Measurements from ENCODE around the gene CHSY1.

The CHSY1 gene

GRCh38 chr15:101180620-101181307, 71.1 kb downstream of the CHSY1 start:
- H3K4me3 ChIP-seq (ENCODE audit: low read length): peak overlapping the region; percentile 29
- DNase-seq (ENCODE audit: low read depth, low spot score): peak; percentile 83

GRCh38 chr15:101179341-101180153, 72.3 kb downstream of the CHSY1 start:
- no peak for DNase-seq (ENCODE audit: low read depth, low spot score)
- H3K4me3 ChIP-seq (ENCODE audit: low read length): no peak overlapping the region

GRCh38 chr15:101178931-101179330, 72.9 kb downstream of the CHSY1 start:
- H3K4me3 ChIP-seq (ENCODE audit: low read length): no peak overlapping the region
- no peak for DNase-seq (ENCODE audit: low read depth, low spot score)

GRCh38 chr15:101178479-101178878, 73.4 kb downstream of the CHSY1 start:
- H3K4me3 ChIP-seq (ENCODE audit: low read length): no peak overlapping the region
- DNase-seq (ENCODE audit: low read depth, low spot score): no peak

- DNase-seq (ENCODE audit: low read depth, low spot score): no peak
- no peak overlapping the region for H3K4me3 ChIP-seq (ENCODE audit: low read length)
Observed at GRCh38 chr15:101177866-101178265, 74.0 kb downstream of the CHSY1 start.

GRCh38 chr15:101176625-101177024, 75.2 kb downstream of the CHSY1 start:
- no peak overlapping the region for H3K4me3 ChIP-seq (ENCODE audit: low read length)
- no peak for DNase-seq (ENCODE audit: low read depth, low spot score)

- DNase-seq (ENCODE audit: low read depth, low spot score): no peak
- no peak overlapping the region for H3K4me3 ChIP-seq (ENCODE audit: low read length)
Observed at GRCh38 chr15:101175401-101175800, 76.4 kb downstream of the CHSY1 start.

- H3K4me3 ChIP-seq (ENCODE audit: low read length): no peak overlapping the region
Observed at GRCh38 chr15:101174152-101174920, 77.5 kb downstream of the CHSY1 start.

GRCh38 chr15:101173233-101174119, 78.4 kb downstream of the CHSY1 start:
- no peak for DNase-seq (ENCODE audit: low read depth, low spot score)
- H3K4me3 ChIP-seq (ENCODE audit: low read length): no peak overlapping the region

More at GRCh38 chr15:101174152-101174920, 77.5 kb downstream of the CHSY1 start:
- no peak for DNase-seq (ENCODE audit: low read depth, low spot score)

- H3K4me3 ChIP-seq (ENCODE audit: low read length): no peak overlapping the region
- no peak for DNase-seq (ENCODE audit: low read depth, low spot score)
Observed at GRCh38 chr15:101172501-101173071, 79.3 kb downstream of the CHSY1 start.

- no peak for DNase-seq (ENCODE audit: low read depth, low spot score)
- H3K4me3 ChIP-seq (ENCODE audit: low read length): no peak overlapping the region
Observed at GRCh38 chr15:101171954-101172353, 79.9 kb downstream of the CHSY1 start.

- no peak overlapping the region for H3K4me3 ChIP-seq (ENCODE audit: low read length)
- DNase-seq (ENCODE audit: low read depth, low spot score): no peak
Observed at GRCh38 chr15:101170568-101171350, 81.1 kb downstream of the CHSY1 start.

GRCh38 chr15:101169495-101170071, 82.3 kb downstream of the CHSY1 start:
- no peak for DNase-seq (ENCODE audit: low read depth, low spot score)
- H3K4me3 ChIP-seq (ENCODE audit: low read length): no peak overlapping the region

GRCh38 chr15:101168898-101169494, 82.9 kb downstream of the CHSY1 start:
- no peak for DNase-seq (ENCODE audit: low read depth, low spot score)
- no peak overlapping the region for H3K4me3 ChIP-seq (ENCODE audit: low read length)

GRCh38 chr15:101168463-101168824, 83.4 kb downstream of the CHSY1 start:
- no peak overlapping the region for H3K4me3 ChIP-seq (ENCODE audit: low read length)
- no peak for DNase-seq (ENCODE audit: low read depth, low spot score)

GRCh38 chr15:101167753-101168462, 83.9 kb downstream of the CHSY1 start:
- H3K4me3 ChIP-seq (ENCODE audit: low read length): peak overlapping the region; percentile 10
- peak; percentile 95 for DNase-seq (ENCODE audit: low read depth, low spot score)

- DNase-seq (ENCODE audit: low read depth, low spot score): no peak
- no peak overlapping the region for H3K4me3 ChIP-seq (ENCODE audit: low read length)
Observed at GRCh38 chr15:101167411-101167752, 84.5 kb downstream of the CHSY1 start.
